Rectal smooth muscle tissue (tissue), 1 donor: ENCODE measurements around the gene METTL9.
"Not testable (repeated sequence)": the region's sequence is repeated elsewhere in the genome, so short reads cannot be mapped to it uniquely, and the experiment has no call there.

ENCODE experiments used
- H3K27ac ChIP-seq: one replicate; pipeline ENCODE4 v1.7.0; 2013; ENCODE audit warnings: low read depth, low read length, inconsistent platforms
- H3K27me3 ChIP-seq: one replicate; pipeline ENCODE4 v1.7.0; 2013; ENCODE audit warnings: low read length; ENCODE audit not compliant: control insufficient read depth, insufficient read depth
- H3K36me3 ChIP-seq: one replicate; pipeline ENCODE4 v1.7.0; 2013; ENCODE audit warnings: low read length; ENCODE audit not compliant: control insufficient read depth, insufficient read depth
- H3K4me1 ChIP-seq: one replicate; pipeline ENCODE4 v1.7.0; 2013; ENCODE audit warnings: low read length; ENCODE audit not compliant: control insufficient read depth, insufficient read depth
- H3K4me3 ChIP-seq: one replicate; pipeline ENCODE4 v1.7.0; 2013; ENCODE audit warnings: low read length
- H3K9ac ChIP-seq: one replicate; pipeline ENCODE4 v1.7.0; 2013; ENCODE audit warnings: low read length

METTL9 gene

DNA sequence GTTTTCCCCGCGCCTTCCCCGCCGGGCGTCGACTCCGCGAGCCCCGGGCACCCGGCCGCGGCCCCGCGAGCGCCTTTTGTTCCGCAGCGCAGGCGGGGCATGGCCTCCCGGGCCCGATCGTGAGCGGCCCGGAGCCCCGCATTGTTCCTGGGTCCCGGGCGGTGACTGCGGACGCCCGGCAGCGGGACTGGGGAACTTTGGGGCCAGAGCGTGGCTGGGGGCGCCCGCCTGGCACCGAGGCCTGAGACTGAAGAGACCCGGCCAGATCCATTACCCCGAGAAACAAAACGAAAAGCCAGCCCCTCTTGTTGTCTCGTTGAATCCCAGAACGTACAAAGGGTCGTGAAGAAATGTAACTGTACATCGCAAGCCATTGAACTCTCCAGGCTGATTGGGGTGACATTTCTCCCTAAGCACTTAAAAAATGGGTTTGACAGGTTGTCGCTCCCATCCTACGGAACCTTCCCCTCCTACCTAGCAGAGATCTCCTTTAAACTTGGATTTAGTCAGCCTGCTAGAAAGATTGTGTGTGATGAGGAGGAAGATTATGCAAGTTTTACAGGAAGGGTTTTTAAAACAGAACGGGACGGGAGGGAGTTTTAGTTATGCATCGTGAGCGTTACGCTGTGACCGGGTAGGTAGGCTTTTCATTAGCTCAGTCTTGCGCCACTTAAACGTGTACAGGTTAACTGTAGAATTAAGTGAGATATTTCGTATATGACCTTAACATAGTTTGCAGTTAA is 825 bp downstream of the METTL9 start:
- Histone ChIP-seq H3K4me3 (peak overlapping the region; percentile 90), H3K9ac (peak overlapping the region; percentile 85), H3K4me1 (peaks cover 10% of the 10 kb centered on the region), H3K27ac (peak overlapping the region; percentile 90), H3K36me3 (no peaks in the 10 kb centered on the region), H3K27me3 (no peaks in the 10 kb centered on the region)

DNA sequence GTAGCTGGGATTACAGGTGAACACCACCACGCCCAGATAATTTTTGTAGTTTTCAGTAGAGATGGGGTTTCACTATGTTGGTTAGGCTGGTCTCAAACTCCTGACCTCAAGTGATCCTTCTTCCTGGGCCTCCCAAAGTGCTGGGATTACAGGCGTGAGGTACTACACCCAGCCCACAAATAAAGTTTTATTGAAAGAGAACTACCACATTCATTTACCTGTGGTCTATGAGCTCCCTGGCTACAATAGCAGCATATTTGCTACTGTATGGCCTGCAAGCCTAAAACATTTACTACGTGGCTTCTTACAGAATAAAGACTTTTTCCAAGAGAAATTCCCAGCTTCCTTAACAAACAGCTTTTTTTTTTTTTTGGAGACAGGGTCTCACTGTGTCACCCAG is 3.4 kb downstream of the METTL9 start:
- H3K36me3 ChIP-seq: no peaks in the 10 kb centered on the region
- no peak overlapping the region for H3K9ac ChIP-seq
- peaks cover 10% of the 10 kb centered on the region for H3K4me1 ChIP-seq
- H3K27ac ChIP-seq: no peak overlapping the region
- H3K4me3 ChIP-seq: no peak overlapping the region
- no peaks in the 10 kb centered on the region for H3K27me3 ChIP-seq

DNA sequence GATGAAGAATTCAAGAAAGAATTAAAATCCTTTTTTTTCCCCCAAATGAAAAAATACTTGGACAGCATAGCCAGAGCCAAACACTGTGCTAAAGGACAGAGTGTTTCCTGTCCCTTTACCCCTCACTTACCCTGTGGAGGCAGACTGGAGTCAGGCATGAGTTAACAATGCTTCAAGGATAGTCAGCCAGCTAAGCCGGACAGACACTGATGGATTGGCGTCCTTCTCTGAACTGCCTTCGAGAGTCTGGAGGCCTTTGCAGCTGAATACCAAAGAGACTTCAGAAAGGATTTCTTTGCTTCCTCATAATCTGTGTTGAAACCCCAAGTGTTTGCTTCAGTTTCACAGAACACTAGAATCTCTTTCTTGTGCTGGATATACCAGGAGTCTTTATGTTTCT is 4.6 kb downstream of the METTL9 start:
- H3K27me3 ChIP-seq: no peaks in the 10 kb centered on the region
- H3K36me3 ChIP-seq: no peaks in the 10 kb centered on the region
- no peak overlapping the region for H3K9ac ChIP-seq
- no peak overlapping the region for H3K27ac ChIP-seq
- peaks cover 10% of the 10 kb centered on the region for H3K4me1 ChIP-seq
- no peak overlapping the region for H3K4me3 ChIP-seq

DNA sequence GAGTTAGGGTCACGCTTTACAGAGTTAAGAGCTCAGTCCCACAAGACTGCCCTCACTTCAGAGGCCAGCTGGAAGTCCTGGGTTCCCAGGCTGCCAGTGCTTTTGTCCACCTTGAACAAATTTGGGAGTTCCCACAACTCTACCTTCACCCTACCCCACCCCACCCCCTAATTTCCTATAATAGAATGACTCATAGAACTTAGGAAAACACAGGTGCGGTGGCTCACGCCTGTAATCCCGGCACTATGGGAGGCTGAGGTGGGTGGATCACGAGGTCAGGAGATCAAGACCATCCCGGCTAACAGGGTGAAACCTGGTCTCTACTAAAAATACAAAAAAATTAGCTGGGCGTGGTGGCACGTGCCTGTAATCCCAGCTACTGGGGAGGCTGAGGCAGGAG is 6.5 kb downstream of the METTL9 start:
- not testable (repeated sequence) for H3K27me3 ChIP-seq, H3K36me3 ChIP-seq, H3K4me1 ChIP-seq, H3K27ac ChIP-seq, H3K9ac ChIP-seq, H3K4me3 ChIP-seq

DNA sequence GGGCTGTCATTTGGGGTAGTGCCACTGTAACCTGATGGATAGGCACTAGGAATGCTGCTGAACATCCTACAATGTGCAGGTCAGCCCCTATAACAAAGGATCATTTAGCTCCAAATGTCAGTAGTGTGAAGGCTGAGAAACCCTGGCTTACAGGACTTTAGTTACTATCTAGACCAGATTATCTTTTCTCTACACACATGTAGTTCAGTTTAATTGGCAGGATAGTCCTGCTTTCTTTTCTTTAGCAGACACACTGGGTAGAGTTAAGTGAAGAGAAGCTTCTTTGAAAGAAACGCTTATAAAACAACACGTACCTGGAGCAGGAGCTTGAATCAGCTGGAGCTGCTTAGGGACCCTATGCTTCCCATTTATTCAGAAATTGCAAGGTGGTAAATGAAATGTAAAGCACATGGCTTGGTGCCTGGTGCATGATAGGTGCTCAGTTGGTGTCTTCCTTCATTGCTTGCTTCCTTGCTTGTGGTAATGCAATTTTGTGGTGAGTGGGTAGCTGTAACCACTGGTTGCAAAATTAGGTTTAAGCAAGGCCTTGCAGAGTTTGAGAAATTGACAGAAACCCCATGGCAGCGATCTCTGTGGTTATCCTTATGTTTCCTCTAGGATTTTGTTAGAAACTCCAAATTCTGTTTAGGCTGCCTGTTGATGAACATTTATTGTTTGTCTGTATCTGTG is 9.4 kb downstream of the METTL9 start:
- Histone ChIP-seq H3K4me3 (no peak overlapping the region), H3K27ac (no peak overlapping the region), H3K27me3 (no peaks in the 10 kb centered on the region), H3K9ac (no peak overlapping the region), H3K36me3 (no peaks in the 10 kb centered on the region), H3K4me1 (peaks cover 12% of the 10 kb centered on the region)

DNA sequence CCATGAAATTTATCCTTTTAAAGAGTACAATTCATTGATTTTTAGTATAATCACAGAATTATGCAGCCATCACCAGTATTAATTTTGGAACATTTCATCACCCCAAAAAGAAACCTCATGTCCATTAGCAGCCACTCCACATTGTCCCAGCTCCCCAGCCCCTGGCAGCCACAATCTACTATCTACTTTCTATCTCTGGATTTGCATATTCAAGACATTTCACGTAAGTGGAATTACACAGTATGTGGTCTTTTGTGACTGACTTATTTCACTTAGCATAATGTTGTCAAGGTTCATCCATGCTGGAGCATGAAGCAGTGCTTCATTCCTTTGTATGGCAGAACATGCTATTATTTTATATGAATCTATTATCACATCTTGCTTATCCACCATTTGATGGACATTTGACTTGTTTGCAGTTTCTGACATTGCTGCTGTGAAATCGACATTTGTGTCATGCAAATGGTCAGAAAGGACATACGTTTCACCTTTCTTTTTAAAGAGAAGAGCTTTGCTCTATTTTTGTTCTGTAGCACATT is 10.7 kb downstream of the METTL9 start:
- no peak overlapping the region for H3K9ac ChIP-seq
- H3K4me1 ChIP-seq: peaks cover 10% of the 10 kb centered on the region
- H3K36me3 ChIP-seq: no peaks in the 10 kb centered on the region
- H3K27ac ChIP-seq: no peak overlapping the region
- H3K4me3 ChIP-seq: no peak overlapping the region
- H3K27me3 ChIP-seq: no peaks in the 10 kb centered on the region

DNA sequence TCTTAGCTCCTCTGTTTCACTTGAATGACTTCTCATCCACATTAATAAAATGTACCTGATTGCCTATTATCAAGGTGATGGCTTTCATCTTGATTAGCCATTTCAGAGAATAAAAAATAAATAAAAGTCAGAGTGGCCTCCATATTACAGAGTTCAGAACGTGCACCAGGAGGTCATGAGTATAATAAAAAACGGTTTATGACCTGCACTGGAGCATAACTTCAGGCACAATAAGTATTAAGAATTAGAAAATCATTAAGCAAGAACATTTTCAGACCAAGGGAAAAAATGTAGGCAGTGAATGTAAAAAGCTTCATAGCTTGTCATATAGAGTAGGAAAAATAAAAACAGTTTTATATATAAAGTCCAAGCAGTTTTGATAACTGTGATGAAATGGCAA is 11.4 kb downstream of the METTL9 start:
- no peaks in the 10 kb centered on the region for H3K27me3 ChIP-seq

DNA sequence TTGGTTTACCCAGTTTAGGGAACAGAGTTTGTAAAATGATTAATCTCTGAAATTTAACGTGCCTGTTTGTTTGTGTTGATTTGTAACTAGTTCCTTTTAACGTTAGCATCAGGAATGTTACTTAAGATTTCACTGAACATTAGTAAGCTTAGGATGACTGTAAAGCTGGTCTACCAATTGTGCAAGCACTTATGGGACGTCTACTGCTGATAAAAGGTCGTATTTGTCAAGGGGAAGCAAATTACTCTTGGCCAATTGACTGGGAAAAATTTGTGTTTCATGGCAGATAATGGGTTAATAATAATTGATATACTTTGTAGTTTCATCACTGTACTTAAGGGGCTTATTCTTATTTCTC is 11.8 kb downstream of the METTL9 start:
- no peak overlapping the region for H3K4me3 ChIP-seq
- H3K36me3 ChIP-seq: peaks cover 3% of the 10 kb centered on the region
- no peak overlapping the region for H3K27ac ChIP-seq
- peaks cover 10% of the 10 kb centered on the region for H3K4me1 ChIP-seq
- H3K27me3 ChIP-seq: no peaks in the 10 kb centered on the region
- no peak overlapping the region for H3K9ac ChIP-seq

More for the DNA sequence above, 11.4 kb downstream of the METTL9 start:
- Histone ChIP-seq H3K27ac (no peak overlapping the region), H3K4me1 (peaks cover 10% of the 10 kb centered on the region), H3K36me3 (no peaks in the 10 kb centered on the region), H3K9ac (no peak overlapping the region), H3K4me3 (no peak overlapping the region)

DNA sequence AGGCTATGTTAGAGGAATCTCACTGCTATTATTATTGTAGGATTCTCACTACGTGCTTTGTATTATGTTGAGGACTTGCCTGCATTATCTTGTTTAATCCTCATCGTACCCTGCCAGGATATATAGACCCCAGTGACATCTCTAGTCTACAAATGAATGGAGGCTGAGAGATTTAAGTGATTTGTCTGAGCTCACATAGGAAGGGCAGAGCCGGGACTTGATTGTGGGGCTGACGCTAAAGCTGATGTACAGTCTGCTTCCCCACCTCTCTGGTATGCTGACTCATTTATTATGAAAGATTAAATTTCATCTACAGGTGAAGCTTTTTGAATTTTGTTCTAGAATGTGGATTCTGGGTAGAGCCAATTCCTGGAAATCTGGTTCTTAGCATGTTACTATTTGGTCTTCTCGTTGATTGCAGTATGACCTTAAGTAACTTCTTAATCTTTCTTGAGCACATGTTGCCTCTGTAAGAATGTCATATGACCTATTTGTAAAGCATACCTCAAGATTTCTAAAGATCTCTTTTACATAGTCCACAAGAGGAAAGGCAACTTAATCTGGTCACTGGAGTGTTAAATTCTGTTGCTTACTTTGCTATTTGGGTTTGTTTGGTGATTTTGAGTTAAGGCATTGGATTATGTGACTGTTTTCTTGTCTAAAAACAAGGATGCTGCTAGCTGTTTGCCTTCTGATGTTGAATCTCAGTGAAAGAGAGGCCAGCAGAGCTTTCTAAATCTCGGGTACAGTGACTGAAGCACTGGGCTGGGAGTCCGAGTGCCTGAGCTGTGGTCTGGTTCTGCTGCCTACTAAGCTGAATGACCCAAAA is 12.4 kb downstream of the METTL9 start:
- no peak overlapping the region for H3K9ac ChIP-seq

DNA sequence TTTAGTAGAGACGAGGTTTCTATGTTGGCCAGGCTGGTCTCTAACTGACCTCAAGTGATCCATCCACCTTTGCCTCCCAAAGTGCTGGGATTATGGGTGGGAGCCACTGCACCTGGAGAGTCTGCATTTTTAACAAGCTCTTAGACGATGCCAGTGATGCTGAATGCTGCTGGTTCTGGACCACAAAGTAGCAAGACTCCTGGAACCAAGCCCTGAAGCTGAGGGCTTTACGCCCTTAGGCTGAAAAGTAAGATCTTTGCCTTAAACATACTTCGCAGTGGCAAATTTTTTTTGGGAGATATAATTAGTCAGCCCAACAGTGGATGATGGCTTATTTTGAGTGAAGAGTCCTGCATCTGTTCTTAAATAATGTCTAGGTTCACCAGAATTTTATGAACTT is 14.0 kb downstream of the METTL9 start:
- H3K27ac ChIP-seq: no peak overlapping the region
- peaks cover 3% of the 10 kb centered on the region for H3K36me3 ChIP-seq
- no peak overlapping the region for H3K9ac ChIP-seq
- no peak overlapping the region for H3K4me3 ChIP-seq
- peaks cover 10% of the 10 kb centered on the region for H3K4me1 ChIP-seq
- H3K27me3 ChIP-seq: no peaks in the 10 kb centered on the region

More for the DNA sequence above, 12.4 kb downstream of the METTL9 start:
- Histone ChIP-seq H3K4me3 (no peak overlapping the region), H3K27ac (no peak overlapping the region), H3K27me3 (no peaks in the 10 kb centered on the region), H3K36me3 (peaks cover 3% of the 10 kb centered on the region), H3K4me1 (peaks cover 10% of the 10 kb centered on the region)

DNA sequence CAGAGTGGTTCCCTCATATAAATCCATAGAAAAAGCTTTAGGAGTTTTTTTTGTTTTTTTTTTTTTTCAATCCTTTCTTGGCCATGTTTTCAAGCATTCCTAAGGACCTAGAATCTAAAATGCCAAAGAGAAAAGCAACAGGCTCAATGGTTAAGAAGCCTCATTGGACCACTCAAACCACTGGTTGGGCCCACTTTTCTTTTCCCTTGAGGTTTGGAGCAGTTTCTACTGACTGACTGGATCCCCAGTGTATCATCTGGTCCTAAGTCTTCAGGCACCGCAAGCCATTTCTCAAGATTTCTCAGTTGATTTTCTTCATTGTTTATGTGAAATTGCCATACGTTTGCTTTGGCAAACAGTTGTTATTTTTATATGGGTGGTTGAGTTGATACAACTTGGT is 14.4 kb downstream of the METTL9 start:
- Histone ChIP-seq H3K27ac (no peak overlapping the region), H3K27me3 (no peaks in the 10 kb centered on the region), H3K4me1 (peaks cover 10% of the 10 kb centered on the region)

DNA sequence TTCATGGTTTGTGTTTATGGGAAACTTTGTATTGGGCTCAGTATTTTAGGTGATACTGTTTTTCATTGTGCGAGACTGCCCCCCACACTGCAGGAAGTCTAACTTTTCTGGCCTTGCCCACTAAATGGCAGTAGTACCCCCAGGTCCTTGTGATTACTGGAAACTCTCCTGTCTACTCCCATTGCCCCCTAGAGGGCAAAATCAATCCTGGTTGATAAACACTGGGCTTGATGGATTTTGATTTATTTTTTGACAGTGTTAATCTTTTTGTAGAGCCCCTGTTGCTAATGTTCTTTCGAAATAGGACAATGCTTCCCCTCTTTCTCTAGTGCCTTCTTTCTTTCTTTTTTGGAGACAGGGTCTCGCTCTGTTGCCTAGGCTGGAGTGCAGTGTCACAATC is 15.5 kb downstream of the METTL9 start:
- H3K4me1 ChIP-seq: peaks cover 10% of the 10 kb centered on the region

More for the DNA sequence above, 14.4 kb downstream of the METTL9 start:
- Histone ChIP-seq H3K36me3 (peaks cover 3% of the 10 kb centered on the region), H3K4me3 (no peak overlapping the region), H3K9ac (no peak overlapping the region)

More for the DNA sequence above, 15.5 kb downstream of the METTL9 start:
- Histone ChIP-seq H3K27ac (no peak overlapping the region), H3K4me3 (no peak overlapping the region), H3K9ac (no peak overlapping the region), H3K27me3 (no peaks in the 10 kb centered on the region), H3K36me3 (peaks cover 5% of the 10 kb centered on the region)
